Umbilical cord (tissue), 2 donors: ENCODE measurements around the gene LRRC8B. TPM values are rescaled to one million over a fixed set of nuclear protein-coding genes. Genes with fewer than 3 reads are reported as not detected.
A peak's percentile ranks its signal among the peaks of the same experiment; 100 is the strongest.

Experiments used
- DNase-seq: peaks from one replicate; pipeline ENCODE4 v3.0.0-alpha.2; 2015; ENCODE audit warnings: low spot score
- total RNA-seq: library from RNA; depleted of rRNA; stranded (reverse); fragments of >200 nt; gene quantifications from one replicate; pipeline ENCODE4 v1.2.3, GENCODE V29; 2014; ENCODE audit warnings: low replicate concordance; ENCODE audit not compliant: insufficient read depth

The LRRC8B gene
- total RNA-seq, 1 donor from 2014 or later, result 6.7 TPM

GRCh38 chr1:89547563-89548116 lies 23.0 kb downstream of the LRRC8B start:
- peak; percentile 38 for DNase-seq

DNA sequence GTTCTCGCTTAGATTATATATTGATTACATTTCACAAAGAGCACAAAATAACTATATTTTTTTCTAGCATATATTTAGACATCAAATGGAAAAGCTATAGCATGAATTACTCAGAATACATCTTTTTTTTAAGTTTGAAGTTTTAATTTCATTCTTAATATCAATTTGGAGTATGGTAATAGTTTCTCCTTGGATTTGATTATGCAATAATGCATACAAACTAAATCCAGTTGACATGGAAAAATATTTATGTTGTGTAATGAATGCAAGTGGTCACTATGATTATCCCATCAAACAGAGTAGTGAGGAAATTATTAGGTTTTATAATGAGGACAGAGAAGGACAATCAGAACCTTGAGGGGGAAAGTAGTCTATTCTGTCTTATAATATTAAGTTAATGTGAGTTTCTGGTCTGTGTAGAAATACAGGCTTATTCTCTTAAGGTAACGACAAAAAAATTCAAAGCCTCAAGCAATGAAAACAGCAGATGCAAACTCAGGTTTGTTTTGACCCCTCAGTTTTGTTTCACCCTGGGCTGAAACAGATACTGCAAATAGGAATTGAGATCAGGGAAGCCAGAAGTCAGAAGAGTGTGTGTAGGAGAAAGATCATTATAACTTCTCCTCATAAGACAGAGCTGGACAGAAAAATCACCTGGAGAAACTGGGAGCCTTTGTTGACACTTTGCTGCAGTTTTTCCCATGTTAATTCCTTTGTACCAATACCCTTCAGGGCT lies 23.7 kb downstream of the LRRC8B start:
- no peak for DNase-seq

DNA sequence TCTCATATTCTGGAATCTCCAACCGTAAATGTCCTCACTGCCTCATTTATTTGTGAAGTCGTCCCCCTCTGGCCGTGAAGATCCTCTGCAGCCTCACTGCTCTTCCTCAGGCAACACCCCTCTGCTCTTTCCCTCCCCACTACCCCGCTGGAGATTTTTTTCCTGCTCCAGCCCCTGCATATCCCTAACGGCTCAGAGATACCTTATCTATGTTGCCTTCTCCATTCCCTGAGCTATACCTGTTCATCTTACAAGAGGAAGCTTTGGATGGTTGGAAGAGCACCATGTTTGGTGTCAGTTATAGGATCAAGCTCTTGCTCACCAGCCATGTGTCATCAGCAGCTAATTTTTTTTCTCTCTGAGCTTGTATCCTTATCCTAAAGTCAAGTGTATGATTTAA lies 26.4 kb downstream of the LRRC8B start:
- DNase-seq, result no peak

GRCh38 chr1:89552471-89553081 lies 27.9 kb downstream of the LRRC8B start:
- peak; percentile 19 for DNase-seq

DNA sequence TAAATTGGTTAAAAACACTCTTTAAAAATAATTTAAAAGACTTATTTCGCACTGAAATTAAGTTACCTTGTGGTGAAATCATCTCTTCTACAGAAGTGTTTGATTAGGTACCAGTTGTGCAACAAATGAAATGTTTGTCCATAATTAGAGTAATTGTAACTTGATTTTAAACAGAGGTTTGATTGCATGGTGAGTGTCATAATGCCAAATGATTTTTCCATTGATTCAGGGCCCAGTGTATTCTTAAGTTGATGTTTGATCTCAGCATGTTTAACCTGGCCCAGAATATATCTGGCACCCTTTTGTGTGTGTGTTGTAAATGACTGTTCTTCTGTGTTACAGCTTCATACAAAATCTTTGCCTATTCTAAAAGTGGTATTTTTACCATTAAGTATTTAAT lies 28.5 kb downstream of the LRRC8B start:
- DNase-seq, result no peak

- DNase-seq, result no peak
Measured at GRCh38 chr1:89555550-89555949, 30.9 kb downstream of the LRRC8B start.

GRCh38 chr1:89556726-89557444 lies 32.3 kb downstream of the LRRC8B start:
- peak; percentile 11 for DNase-seq

DNA sequence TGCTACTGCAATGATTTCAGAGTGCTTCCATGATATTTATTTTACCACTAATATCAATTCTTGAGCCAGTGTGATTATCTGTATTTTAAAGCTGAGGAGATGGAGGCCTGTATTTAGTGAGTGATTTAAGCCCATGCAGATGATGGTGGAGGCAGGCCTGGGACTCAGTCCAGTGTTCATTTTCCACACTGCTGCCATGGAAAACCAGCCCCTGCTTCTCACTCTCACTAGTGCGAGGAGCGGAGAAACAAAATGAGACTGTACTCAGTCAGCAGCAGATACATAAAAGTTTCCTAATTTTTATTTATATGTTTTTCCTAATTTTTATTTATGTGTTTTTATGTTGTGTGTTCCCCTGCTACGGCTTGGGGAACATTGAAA lies 32.8 kb downstream of the LRRC8B start:
- DNase-seq, result no peak

DNA sequence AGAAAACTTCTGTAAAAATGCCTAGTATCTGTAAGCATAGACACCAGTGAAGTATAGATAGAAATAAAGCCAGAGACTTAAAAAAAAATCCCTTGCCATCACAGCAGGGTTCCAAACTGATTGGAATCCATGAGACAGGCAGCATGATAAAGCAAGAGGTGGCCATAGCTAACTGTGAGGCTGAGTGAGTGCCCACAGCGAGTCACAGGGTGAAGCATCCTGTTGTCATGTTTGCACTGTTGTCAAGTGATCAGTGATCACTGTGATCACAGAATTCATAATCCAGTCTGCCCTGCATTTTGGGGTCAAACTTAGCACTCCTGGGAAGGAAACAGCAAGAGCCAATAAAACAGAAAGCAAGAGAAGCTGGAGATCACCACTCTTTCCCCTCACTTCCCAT lies 33.3 kb downstream of the LRRC8B start:
- no peak for DNase-seq

DNA sequence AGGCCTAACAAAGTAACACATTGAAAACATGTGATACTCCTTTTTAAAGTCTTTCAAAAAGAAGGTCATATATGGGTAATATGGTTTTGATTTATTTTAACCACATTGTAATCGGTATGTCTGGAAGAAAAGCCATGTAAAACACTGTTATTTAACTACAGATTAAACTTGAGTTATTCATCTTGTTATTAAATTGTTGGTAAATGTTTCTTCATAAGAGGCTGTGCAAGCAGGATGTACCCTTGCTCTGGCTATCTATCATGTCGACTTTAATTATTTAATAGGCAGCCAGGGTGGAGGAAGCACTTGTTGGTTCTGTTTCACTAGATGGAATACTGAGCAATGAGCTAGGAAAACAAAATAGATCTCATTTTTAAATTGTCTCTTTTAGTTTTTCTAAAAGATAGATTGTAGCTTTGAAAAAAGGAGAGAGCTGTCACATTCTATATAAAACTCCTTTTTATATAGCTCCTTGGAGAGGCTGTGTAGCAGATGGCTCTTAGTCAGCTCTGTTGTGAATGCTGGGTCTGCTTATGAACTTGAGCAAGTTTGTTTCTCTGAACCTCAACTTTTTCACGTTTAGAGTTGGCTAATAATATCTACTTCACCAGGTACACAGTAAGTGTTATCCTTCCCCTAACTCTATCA lies 39.5 kb downstream of the LRRC8B start:
- DNase-seq, result no peak

- no peak for DNase-seq
Measured at GRCh38 chr1:89565521-89565920, 40.9 kb downstream of the LRRC8B start.

DNA sequence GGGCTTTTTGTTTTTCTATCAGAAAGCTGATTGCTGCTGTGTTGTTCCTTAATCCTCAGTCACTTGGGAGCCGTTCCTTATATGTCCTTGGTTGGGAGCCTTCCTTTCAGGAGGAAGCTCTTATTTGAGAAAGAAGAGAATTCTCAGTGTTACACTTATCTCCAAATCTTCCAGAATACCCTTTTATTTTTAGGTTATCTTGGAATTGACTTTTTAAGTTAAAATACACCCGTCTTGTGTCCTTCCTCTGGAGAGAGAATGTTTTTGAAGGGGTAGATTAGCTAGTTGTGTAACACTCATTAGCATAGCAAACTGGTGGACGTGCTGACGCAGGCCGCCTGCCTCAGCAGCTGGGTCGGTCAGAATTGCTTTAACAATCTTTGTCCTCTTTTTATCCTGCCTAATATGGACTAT lies 42.1 kb downstream of the LRRC8B start:
- peak; percentile 39 for DNase-seq

GRCh38 chr1:89567797-89568196 lies 43.2 kb downstream of the LRRC8B start:
- no peak for DNase-seq

- DNase-seq, result no peak
Measured at GRCh38 chr1:89573410-89573809, 48.8 kb downstream of the LRRC8B start.

DNA sequence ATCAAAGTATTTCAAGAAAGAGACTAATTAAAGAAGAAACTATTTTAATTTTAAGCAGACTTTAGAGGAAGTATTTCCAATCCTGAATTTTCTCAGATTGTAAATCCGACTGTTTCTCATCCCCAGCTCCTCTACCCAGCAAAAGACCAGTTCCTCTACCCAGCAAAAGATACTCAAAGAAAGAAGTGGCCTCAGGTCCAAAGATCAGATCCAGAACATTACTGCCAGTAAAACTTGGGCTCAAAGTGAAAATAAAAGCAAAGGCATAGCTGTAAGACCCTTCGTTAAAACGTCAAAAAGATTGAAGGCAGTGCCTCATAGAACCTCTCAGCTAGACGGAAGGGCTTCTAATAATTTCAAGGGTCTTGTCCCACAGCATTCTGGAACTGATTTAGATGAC lies 50.0 kb downstream of the LRRC8B start:
- no peak for DNase-seq

GRCh38 chr1:89575207-89575606 lies 50.6 kb downstream of the LRRC8B start:
- no peak for DNase-seq

DNA sequence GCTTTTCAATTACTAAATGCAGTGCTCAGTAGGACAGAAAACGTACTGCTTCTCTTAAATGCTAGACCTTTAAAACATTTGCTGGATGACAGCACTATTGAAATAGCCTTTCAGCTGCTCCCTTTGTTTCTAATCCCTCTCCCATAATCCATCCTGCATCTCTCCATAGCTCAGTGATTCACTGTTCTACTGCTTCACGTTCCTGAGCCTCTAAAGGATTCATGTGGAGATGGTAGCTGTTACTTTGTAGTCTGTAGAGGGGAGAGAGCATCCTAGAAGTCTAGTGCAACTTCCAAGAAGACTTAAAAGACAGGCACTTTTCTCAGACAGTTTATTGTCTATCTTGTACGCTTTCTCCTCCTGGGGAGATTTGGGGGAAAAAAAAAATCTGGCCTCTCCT lies 51.4 kb downstream of the LRRC8B start:
- peak; percentile 5 for DNase-seq

DNA sequence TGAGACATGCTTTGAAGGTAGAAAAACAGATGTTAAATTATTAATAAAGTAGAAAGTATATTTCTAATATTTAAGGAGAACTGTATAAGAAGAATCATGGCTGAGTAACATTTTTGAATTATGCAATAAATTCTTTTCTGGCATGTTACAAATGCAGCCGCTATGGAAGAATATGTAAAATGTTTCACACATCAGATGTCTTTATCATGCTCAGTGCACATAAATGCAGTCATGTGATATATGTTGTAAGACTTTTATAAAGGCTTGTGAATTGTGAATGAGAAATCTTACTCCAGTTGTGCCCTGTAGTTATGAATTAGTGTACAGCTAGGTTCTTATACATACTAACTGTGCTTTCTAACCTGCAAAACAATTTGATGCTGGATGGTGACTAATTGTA lies 53.5 kb downstream of the LRRC8B start:
- no peak for DNase-seq

GRCh38 chr1:89578946-89579684 lies 54.5 kb downstream of the LRRC8B start:
- DNase-seq, result no peak

DNA sequence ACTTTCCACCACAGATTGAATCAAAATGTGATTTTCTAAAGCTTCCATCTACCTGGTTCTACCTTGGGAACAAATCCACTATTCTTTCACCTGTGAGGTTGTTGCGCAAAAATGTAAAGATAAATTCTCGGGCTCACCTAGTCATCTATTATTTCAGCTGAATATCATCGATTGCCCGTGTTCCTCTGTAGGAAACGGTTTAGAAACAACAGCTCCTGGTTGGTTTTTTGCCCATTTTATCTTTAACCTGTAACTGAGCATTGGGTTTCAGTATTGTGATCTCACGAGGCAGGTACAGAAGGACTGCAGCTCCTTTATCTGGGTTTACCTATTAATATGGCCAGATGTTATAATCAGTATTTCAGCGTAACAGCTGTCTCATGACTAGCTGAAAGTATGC lies 55.4 kb downstream of the LRRC8B start:
- no peak for DNase-seq

- DNase-seq, result no peak
Measured at GRCh38 chr1:89581859-89582258, 57.2 kb downstream of the LRRC8B start.
